Bronchial epithelial cell (primary cell): ENCODE results near the gene HIVEP3. TPM values are rescaled to one million over a fixed set of nuclear protein-coding genes. Genes with fewer than 3 reads are reported as not detected.

Source experiments
- DNase-seq: peaks from one replicate; pipeline ENCODE4 v3.0.0-alpha.2; 2010; ENCODE audit warnings: low read depth
- FAIRE-seq: peaks from 2 replicates; lab custom pipeline; 2011; peaks lifted over from hg19 to GRCh38; lab: Jason Lieb, UNC
- H3K27me3 ChIP-seq: 2 replicates; pipeline ENCODE4 v1.5.1; 2011; ENCODE audit warnings: low read length; ENCODE audit not compliant: control insufficient read depth, insufficient read depth
- H3K36me3 ChIP-seq: 2 replicates; pipeline ENCODE4 v1.5.1; 2011; ENCODE audit warnings: low read length; ENCODE audit not compliant: control insufficient read depth, insufficient read depth
- H3K4me3 ChIP-seq: 2 replicates; pipeline ENCODE4 v1.5.1; 2011; ENCODE audit warnings: mild to moderate bottlenecking, low read depth, low read length, control low read depth
- CTCF ChIP-seq: IDR thresholded peaks from 2 replicates; pipeline ENCODE4 v1.5.1; 2011; ENCODE audit warnings: mild to moderate bottlenecking, moderate library complexity, low read length, control low read depth, inconsistent platforms; ENCODE audit not compliant: insufficient read depth, severe bottlenecking
- total RNA-seq: library from RNA; depleted of rRNA; stranded (reverse); fragments of >200 nt; gene quantifications from 2 replicates; pipeline ENCODE4 v1.2.1, GENCODE V29; 2014

HIVEP3 gene
- total RNA-seq, 1 donor from 2014 or later, result under 0.01 TPM

- no peak for FAIRE-seq
Measured at GRCh38 chr1:41461790-41462679, 456.7 kb downstream of the HIVEP3 start.

GRCh38 chr1:41456847-41457540 is 461.7 kb downstream of the HIVEP3 start:
- no peak for DNase-seq

More at GRCh38 chr1:41461790-41462679, 456.7 kb downstream of the HIVEP3 start:
- no peak for DNase-seq
- no peaks in the 10 kb centered on the region for H3K36me3 ChIP-seq
- peaks cover 7% of the 10 kb centered on the region for H3K27me3 ChIP-seq
- H3K4me3 ChIP-seq, result no peak overlapping the region
- no peak for TF ChIP-seq CTCF

More at GRCh38 chr1:41456847-41457540, 461.7 kb downstream of the HIVEP3 start:
- Histone ChIP-seq H3K4me3 (no peak overlapping the region), H3K36me3 (no peaks in the 10 kb centered on the region), H3K27me3 (peaks cover 7% of the 10 kb centered on the region)
- peak; percentile 36 for FAIRE-seq
- no peak for TF ChIP-seq CTCF

Other genes with a start within 250 kb of the HIVEP3 start
- gene GUCA2B, start 234.5 kb upstream of the HIVEP3 start, total RNA-seq, result not detected in 2 replicates
- not detected in 2 replicates for gene GUCA2A, start 245.8 kb upstream of the HIVEP3 start, total RNA-seq